HL-60 (cell line): ENCODE data around the gene IFIT2.

Source experiments
- CTCF ChIP-seq: IDR thresholded peaks from one replicate; pipeline ENCODE4 v1.5.1; 2011; ENCODE audit warnings: low read length, control low read depth, inconsistent platforms; ENCODE audit not compliant: insufficient read depth
- GABPA ChIP-seq: IDR thresholded peaks from 2 replicates; pipeline ENCODE4 v1.6.1; 2012; ENCODE audit warnings: low read depth
- REST ChIP-seq: IDR thresholded peaks from 2 replicates; pipeline ENCODE4 v1.6.1; 2012; ENCODE audit warnings: low read depth; ENCODE audit not compliant: insufficient replicate concordance

GRCh38 chr10:89263091-89263490 lies 38.8 kb upstream of the IFIT2 start:
- no peak for TF ChIP-seq CTCF
- no peak for TF ChIP-seq GABPA
- TF ChIP-seq REST: no peak
